Neuronal stem cell (in vitro differentiated cells): ENCODE results near the gene PIK3R1.

Experiments used
- DNase-seq: peaks from one replicate; pipeline ENCODE4 v3.0.0-alpha.2; 2013; ENCODE audit warnings: low spot score
- H2AFZ ChIP-seq: one replicate; pipeline ENCODE4 v1.6.1; 2013; ENCODE audit warnings: mild to moderate bottlenecking, low read length, inconsistent platforms
- H2AK5ac ChIP-seq: 2 replicates; pipeline ENCODE4 v1.6.1; 2013; ENCODE audit warnings: low read depth, mild to moderate bottlenecking, inconsistent platforms, low read length, moderate library complexity, mixed read lengths
- H2BK120ac ChIP-seq: 2 replicates; pipeline ENCODE4 v1.6.1; 2013; ENCODE audit warnings: low read depth, mild to moderate bottlenecking, inconsistent platforms, low read length, moderate library complexity, mixed read lengths
- H2BK12ac ChIP-seq: one replicate; pipeline ENCODE4 v1.6.1; 2013; ENCODE audit warnings: low read length, inconsistent platforms
- H2BK15ac ChIP-seq: 2 replicates; pipeline ENCODE4 v1.6.1; 2013; ENCODE audit warnings: mild to moderate bottlenecking, low read length, inconsistent platforms, mixed read lengths
- H2BK5ac ChIP-seq: one replicate; pipeline ENCODE4 v1.6.1; 2013; ENCODE audit warnings: inconsistent platforms, mild to moderate bottlenecking, low read length, moderate library complexity
- H3K14ac ChIP-seq: one replicate; pipeline ENCODE4 v1.6.1; 2013; ENCODE audit warnings: low read length, inconsistent platforms
- H3K18ac ChIP-seq: 2 replicates; pipeline ENCODE4 v1.6.1; 2013; ENCODE audit warnings: low read length, inconsistent platforms
- H3K23ac ChIP-seq: 2 replicates; pipeline ENCODE4 v1.6.1; 2013; ENCODE audit warnings: low read depth, mild to moderate bottlenecking, mixed read lengths, low read length, inconsistent platforms; ENCODE audit not compliant: poor library complexity
- H3K27ac ChIP-seq: replicated peaks from 3 replicates; pipeline ENCODE4 v1.5.1; 2013; ENCODE audit warnings: low read length, inconsistent platforms
- H3K27me3 ChIP-seq, 3 experiments: 2 replicates each; pipeline ENCODE4 v1.6.1; 2013; ENCODE audit warnings: low read length in 3 of 3, mild to moderate bottlenecking in 2 of 3, inconsistent platforms in 1 of 3, low read depth in 1 of 3, mixed read lengths in 1 of 3, moderate library complexity in 1 of 3; ENCODE audit not compliant: control insufficient read depth in 3 of 3, insufficient read depth in 3 of 3
- H3K36me3 ChIP-seq, 2 donors: replicated peaks in 1 of 2; 2 replicates each; pipeline ENCODE4 v1.6.1; 2013; ENCODE audit warnings: low read length in 2 of 2; ENCODE audit not compliant: control insufficient read depth in 2 of 2, insufficient read depth in 2 of 2
- H3K4ac ChIP-seq: 2 replicates; pipeline ENCODE4 v1.6.1; 2013; ENCODE audit warnings: inconsistent platforms, mild to moderate bottlenecking, low read length, moderate library complexity
- H3K4me1 ChIP-seq, 2 donors: 1 replicate in 1 of 2; 2 replicates in 1 of 2; pipeline ENCODE4 v1.6.1; 2013; ENCODE audit warnings: low read length in 2 of 2, low read depth in 1 of 2; ENCODE audit not compliant: control insufficient read depth in 2 of 2, insufficient read depth in 1 of 2
- H3K4me2 ChIP-seq: one replicate; pipeline ENCODE4 v1.6.1; 2013; ENCODE audit warnings: mild to moderate bottlenecking, low read length, inconsistent platforms; ENCODE audit not compliant: insufficient read depth, poor library complexity, severe bottlenecking
- H3K4me3 ChIP-seq, 2 donors: 2 replicates each; pipeline ENCODE4 v1.5.1; 2013; ENCODE audit warnings: low read length in 2 of 2, mild to moderate bottlenecking in 2 of 2, inconsistent platforms in 1 of 2, moderate library complexity in 1 of 2
- H3K79me1 ChIP-seq: one replicate; pipeline ENCODE4 v1.6.1; 2013; ENCODE audit warnings: low read depth, mild to moderate bottlenecking, inconsistent platforms, low read length, moderate library complexity
- H3K9ac ChIP-seq: one replicate; pipeline ENCODE4 v1.6.1; 2013; ENCODE audit warnings: mild to moderate bottlenecking, low read depth, low read length, inconsistent platforms; ENCODE audit not compliant: poor library complexity
- H3K9me3 ChIP-seq, 2 donors: replicated peaks in 1 of 2; 2 replicates each; pipeline versions ENCODE3 to v1.6.1; 2013; ENCODE audit warnings: low read length in 2 of 2, mild to moderate bottlenecking in 2 of 2, inconsistent platforms in 1 of 2, low read depth in 1 of 2, mixed read lengths in 1 of 2, moderate library complexity in 1 of 2; ENCODE audit not compliant: control insufficient read depth in 2 of 2, insufficient read depth in 1 of 2
- H4K8ac ChIP-seq: one replicate; pipeline ENCODE4 v1.6.1; 2013; ENCODE audit warnings: low read depth, mild to moderate bottlenecking, inconsistent platforms, low read length, moderate library complexity
- H4K91ac ChIP-seq: one replicate; pipeline ENCODE4 v1.6.1; 2013; ENCODE audit warnings: low read length, low read depth, mild to moderate bottlenecking, inconsistent platforms; ENCODE audit not compliant: poor library complexity
- WGBS, 2 donors: extraction: QIAGEN DNeasy Blood & Tissue Kit; methylation state at CpG; one replicate each; pipeline ENCODE4 v1.1.7; 2013; ENCODE audit warnings: missing lambda C conversion rate in 2 of 2, mixed read lengths in 1 of 2; ENCODE audit not compliant: insufficient read length in 2 of 2, insufficient replicate concordance in 1 of 2; ENCODE audit errors: extremely low coverage in 2 of 2; 5-methylcytosine and 5-hydroxymethylcytosine counted together

Gene PIK3R1

GRCh38 chr5:68255305-68256120 is 40.0 kb downstream of the PIK3R1 start:
- H2BK12ac ChIP-seq = no peak overlapping the region
- no peak overlapping the region for H2BK15ac ChIP-seq
- H3K9me3 ChIP-seq = no peaks in the 10 kb centered on the region
- no peak overlapping the region for H4K8ac ChIP-seq
- H3K4me3 ChIP-seq = no peak overlapping the region
- DNase-seq = no peak
- no peak overlapping the region for H3K9ac ChIP-seq
- peaks cover 8 to 9% of the 10 kb centered on the region in 2 donors for H3K4me1 ChIP-seq
- no peak overlapping the region for H4K91ac ChIP-seq
- H3K4ac ChIP-seq = no peak overlapping the region
- H3K18ac ChIP-seq = no peak overlapping the region
- no peak overlapping the region for H2AFZ ChIP-seq
- no peaks in the 10 kb centered on the region for H3K79me1 ChIP-seq
- no CpG with 5 or more reads among the region's 6 CpGs for WGBS, 2 donors
- H2BK5ac ChIP-seq = no peak overlapping the region
- no peak overlapping the region for H3K27ac ChIP-seq
- no peaks in the 10 kb centered on the region for H3K27me3 ChIP-seq
- H3K36me3 ChIP-seq = peaks cover 0 to 6% of the 10 kb centered on the region in 2 donors
- no peak overlapping the region for H2BK120ac ChIP-seq
- no peak overlapping the region for H3K23ac ChIP-seq
- H2AK5ac ChIP-seq = no peak overlapping the region
- no peak overlapping the region for H3K4me2 ChIP-seq
- H3K14ac ChIP-seq = no peak overlapping the region

DNA sequence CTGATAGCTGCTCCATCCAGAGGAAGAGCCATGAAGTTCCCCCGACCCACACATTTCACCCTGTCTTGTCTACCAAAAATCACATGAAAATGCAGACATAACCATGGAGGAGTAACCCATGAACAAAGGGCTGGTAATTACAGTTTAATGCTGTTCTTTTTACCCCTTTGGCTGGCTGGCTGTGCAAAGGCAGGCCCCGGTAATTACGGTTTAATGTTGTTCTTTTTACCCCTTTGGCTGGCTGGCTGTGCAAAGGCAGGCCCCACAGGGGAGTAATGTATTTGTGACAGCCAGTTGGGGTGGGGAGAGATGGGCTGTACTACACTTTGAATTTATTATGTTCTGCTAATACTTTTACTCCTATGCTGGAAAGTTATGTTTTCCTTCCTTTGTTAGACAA is 41.7 kb downstream of the PIK3R1 start:
- no peak overlapping the region for H2AK5ac ChIP-seq
- no peak overlapping the region for H2AFZ ChIP-seq
- no peaks in the 10 kb centered on the region for H3K4me1 ChIP-seq
- H3K79me1 ChIP-seq = no peaks in the 10 kb centered on the region
- no CpG with 5 or more reads among the region's 3 CpGs for WGBS, 2 donors
- no peak overlapping the region for H3K4me3 ChIP-seq
- DNase-seq = no peak
- H3K23ac ChIP-seq = no peak overlapping the region
- no peak overlapping the region for H3K18ac ChIP-seq
- no peak overlapping the region for H2BK5ac ChIP-seq
- no peak overlapping the region for H3K27ac ChIP-seq
- H4K8ac ChIP-seq = no peak overlapping the region
- no peak overlapping the region for H4K91ac ChIP-seq
- H3K4ac ChIP-seq = no peak overlapping the region
- no peak overlapping the region for H2BK12ac ChIP-seq
- no peak overlapping the region for H3K14ac ChIP-seq
- H3K27me3 ChIP-seq = no peaks in the 10 kb centered on the region
- H3K9ac ChIP-seq = no peak overlapping the region
- no peak overlapping the region for H2BK15ac ChIP-seq
- H3K36me3 ChIP-seq = peaks cover 0 to 6% of the 10 kb centered on the region in 2 donors
- H3K4me2 ChIP-seq = no peak overlapping the region
- H3K9me3 ChIP-seq = no peaks in the 10 kb centered on the region
- H2BK120ac ChIP-seq = no peak overlapping the region

DNA sequence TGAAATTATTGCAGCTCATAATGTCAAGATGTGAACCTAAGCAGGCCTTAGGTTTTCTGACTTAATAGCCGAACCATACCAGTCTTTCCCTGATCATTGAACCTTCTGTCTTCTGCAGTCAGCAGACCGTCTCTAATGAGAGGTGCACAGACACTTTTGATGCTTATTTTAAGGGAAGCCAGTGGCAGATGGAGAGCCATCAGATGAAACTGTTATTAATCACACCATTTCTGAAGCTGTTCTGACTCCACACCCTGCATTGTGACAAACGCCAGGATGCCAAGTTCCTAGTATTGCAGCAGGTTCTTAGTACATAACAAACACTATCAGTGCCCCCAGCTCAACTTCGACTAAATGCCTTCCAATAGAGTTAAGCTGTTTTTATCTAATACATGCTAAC is 43.0 kb downstream of the PIK3R1 start:
- no peak overlapping the region for H3K9ac ChIP-seq
- WGBS, 2 donors = no CpG with 5 or more reads among the region's 4 CpGs

DNA sequence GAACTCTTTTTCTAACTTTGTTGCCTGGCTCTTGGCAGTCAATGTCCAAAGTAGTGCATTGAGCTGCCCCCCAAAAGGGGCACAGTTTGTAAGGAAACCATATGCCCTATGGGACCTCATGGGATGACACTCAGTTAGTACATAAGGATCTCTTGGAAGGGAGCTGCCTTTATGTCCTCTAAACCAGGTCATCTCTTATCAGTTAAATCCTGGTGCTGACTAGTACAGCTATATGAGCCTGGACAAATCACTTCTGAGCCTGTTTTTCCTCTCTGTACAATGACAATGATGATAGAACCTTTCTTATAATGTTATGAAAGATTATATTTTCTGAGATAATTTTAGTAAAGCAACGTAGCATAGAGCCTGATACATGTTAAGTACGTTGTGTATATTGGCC is 44.1 kb downstream of the PIK3R1 start:
- no peak overlapping the region for H3K4me3 ChIP-seq
- H2BK120ac ChIP-seq = no peak overlapping the region
- no peak overlapping the region for H2BK5ac ChIP-seq
- H2BK15ac ChIP-seq = no peak overlapping the region
- peaks cover 0 to 11% of the 10 kb centered on the region in 2 donors for H3K36me3 ChIP-seq
- no peak overlapping the region for H3K4me2 ChIP-seq
- H3K4ac ChIP-seq = no peak overlapping the region
- no peak overlapping the region for H2BK12ac ChIP-seq
- H3K27me3 ChIP-seq = no peaks in the 10 kb centered on the region
- no peak overlapping the region for H3K9ac ChIP-seq
- DNase-seq = no peak
- no peak overlapping the region for H4K91ac ChIP-seq
- no peak overlapping the region for H4K8ac ChIP-seq
- H3K9me3 ChIP-seq = peaks cover 0 to under 1% of the 10 kb centered on the region in 2 donors
- H3K18ac ChIP-seq = no peak overlapping the region
- no peaks in the 10 kb centered on the region for H3K4me1 ChIP-seq
- no peak overlapping the region for H3K23ac ChIP-seq
- WGBS, 2 donors = no CpG with 5 or more reads among the region's 2 CpGs
- no peak overlapping the region for H3K27ac ChIP-seq
- no peak overlapping the region for H2AFZ ChIP-seq
- no peaks in the 10 kb centered on the region for H3K79me1 ChIP-seq
- H3K14ac ChIP-seq = no peak overlapping the region
- H2AK5ac ChIP-seq = no peak overlapping the region

More for the DNA sequence above, 43.0 kb downstream of the PIK3R1 start:
- Histone ChIP-seq H2BK5ac (no peak overlapping the region), H3K14ac (no peak overlapping the region), H2AK5ac (no peak overlapping the region), H3K27ac (no peak overlapping the region), H4K8ac (no peak overlapping the region), H3K4ac (no peak overlapping the region), H2AFZ (no peak overlapping the region), H3K4me1 (no peaks in the 10 kb centered on the region), H3K4me2 (no peak overlapping the region), H4K91ac (no peak overlapping the region), H3K36me3 (peaks cover 0 to 6% of the 10 kb centered on the region in 2 donors), H3K4me3 (no peak overlapping the region), H2BK15ac (no peak overlapping the region), H2BK12ac (no peak overlapping the region), H3K9me3 (no peaks in the 10 kb centered on the region), H3K27me3 (no peaks in the 10 kb centered on the region), H3K79me1 (no peaks in the 10 kb centered on the region), H3K23ac (no peak overlapping the region), H3K18ac (no peak overlapping the region), H2BK120ac (no peak overlapping the region)
- DNase-seq = no peak
